Omental fat pad (tissue), 4 donors: Measurements from ENCODE around the gene APOL2. TPM values are rescaled to one million over a fixed set of nuclear protein-coding genes. Genes with fewer than 3 reads are reported as not detected.

Source experiments
- ATAC-seq: fragments of 150-250 bp; one replicate; pipeline ENCODE4 v1.9.1; 2016; ENCODE audit warnings: mild to moderate bottlenecking, moderate library complexity; ENCODE audit not compliant: low FRiP score
- DNase-seq: peaks from one replicate; pipeline ENCODE4 v3.0.0-alpha.2; 2019; ENCODE audit warnings: low spot score
- CTCF ChIP-seq, 3 donors: fragments of 450-650 bp; IDR thresholded peaks; one replicate each; pipeline ENCODE4 v1.5.1; 2016 to 2017; ENCODE audit warnings: antibody characterized with exemption in 3 of 3, mild to moderate bottlenecking in 3 of 3, moderate library complexity in 2 of 3
- small RNA-seq: library from RNA; depleted of rRNA; stranded (forward); fragments of <200 nt; gene quantifications from one replicate; pipeline ENCODE3, GENCODE V24; 2016
- total RNA-seq, 4 donors: library from RNA; depleted of rRNA; stranded (reverse); fragments of >200 nt; gene quantifications; one replicate each; pipeline ENCODE4 v1.1.0, GENCODE V29; 2016

APOL2 gene
- total RNA-seq, 4 donors from 2014 or later: 63.2 to 122 (median 93.0) TPM

- TF ChIP-seq CTCF (IDR thresholded peaks at IDR 0.05): no peak
- ATAC-seq (no peak), DNase-seq (no peak)
Observed at GRCh38 chr22:36180928-36181327, 58.4 kb downstream of the APOL2 start.

- ATAC-seq: peak; percentile 65
- TF ChIP-seq CTCF (IDR thresholded peaks at IDR 0.05): peak in 2 of 3 donors; percentile 69 to 73
- peak; percentile 97 for DNase-seq
Observed at GRCh38 chr22:36180038-36180880, 59.1 kb downstream of the APOL2 start.

GRCh38 chr22:36177160-36177559 lies 62.2 kb downstream of the APOL2 start:
- ATAC-seq (no peak), DNase-seq (no peak)
- no peak for TF ChIP-seq CTCF (IDR thresholded peaks at IDR 0.05)

Small RNA genes lying within 50 kb of the gene (small RNA-seq; reads per million reads assigned to genes)
- gene MIR6819: not detected

Other genes with a start within 250 kb of the APOL2 start
- 10 to 100 TPM; 41.2 to 80.7 (median 60.1) TPM for gene RBFOX2, start 210.7 kb downstream of the APOL2 start, total RNA-seq
- gene APOL3, start 78.8 kb downstream of the APOL2 start, total RNA-seq: 100 to 1,000 TPM in 1 of 4 donors, 10 to 100 TPM in 3; 39.5 to 273 (median 73.9) TPM
- gene APOL4, start 37.7 kb downstream of the APOL2 start, total RNA-seq: 100 to 1,000 TPM in 1 of 4 donors, 10 to 100 TPM in 2, under 1 TPM in 1; 0.31 to 113 (median 44.3) TPM
- 10 to 100 TPM; 27.3 to 89.3 (median 65.3) TPM for gene APOL1, start 13.6 kb upstream of the APOL2 start, total RNA-seq
- 100 to 1,000 TPM; 225 to 463 (median 370) TPM for gene MYH9, start 148.4 kb upstream of the APOL2 start, total RNA-seq
- gene TXN2, start 242.1 kb upstream of the APOL2 start, total RNA-seq: 10 to 100 TPM; 53.2 to 82.0 (median 66.2) TPM